Measurements from ENCODE around the gene HOTAIR. TPM values are rescaled to one million over a fixed set of nuclear protein-coding genes. Genes with fewer than 3 reads are reported as not detected.

Gene HOTAIR
- polyA plus RNA-seq, 1 donor from 2014 or later = not detected

DNA sequence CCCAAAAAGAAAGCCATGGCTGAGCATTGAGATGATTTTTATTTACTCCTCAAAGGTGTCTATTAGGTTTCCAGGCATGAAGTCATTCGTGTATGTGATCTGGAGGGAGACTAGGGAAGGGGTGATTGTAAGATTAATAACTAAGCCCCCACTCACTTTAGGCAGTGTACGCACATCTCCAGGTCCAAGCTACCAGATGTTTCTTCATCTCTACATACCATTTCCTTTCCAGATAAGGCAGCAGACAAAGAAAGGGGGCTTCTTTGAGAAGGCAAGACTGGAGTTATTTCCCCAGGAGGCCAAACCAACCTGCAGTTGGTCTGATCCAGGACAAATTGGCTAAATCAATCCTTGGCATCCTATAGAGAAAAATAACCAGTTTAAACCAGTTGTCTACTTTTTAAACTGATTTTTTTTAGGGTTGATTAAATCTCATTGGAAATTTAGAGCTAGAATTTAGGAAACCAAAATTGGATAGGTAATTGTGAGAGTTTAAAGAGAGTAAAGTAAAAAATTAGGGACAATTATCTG lies 32.2 kb downstream of the HOTAIR start:
- H3K27ac Mint-ChIP-seq = no peak overlapping the region
- H3K36me3 Mint-ChIP-seq = no peaks in the 10 kb centered on the region
- H3K9me3 Mint-ChIP-seq = peaks cover 0 to 3% (median 1%) of the 10 kb centered on the region in 3 donors
- H3K4me3 Mint-ChIP-seq = no peak overlapping the region
- H3K27me3 Mint-ChIP-seq = peaks cover 61% of the 10 kb centered on the region
- peaks cover 0 to 4% (median 0%) of the 10 kb centered on the region in 3 donors for H3K4me1 Mint-ChIP-seq

DNA sequence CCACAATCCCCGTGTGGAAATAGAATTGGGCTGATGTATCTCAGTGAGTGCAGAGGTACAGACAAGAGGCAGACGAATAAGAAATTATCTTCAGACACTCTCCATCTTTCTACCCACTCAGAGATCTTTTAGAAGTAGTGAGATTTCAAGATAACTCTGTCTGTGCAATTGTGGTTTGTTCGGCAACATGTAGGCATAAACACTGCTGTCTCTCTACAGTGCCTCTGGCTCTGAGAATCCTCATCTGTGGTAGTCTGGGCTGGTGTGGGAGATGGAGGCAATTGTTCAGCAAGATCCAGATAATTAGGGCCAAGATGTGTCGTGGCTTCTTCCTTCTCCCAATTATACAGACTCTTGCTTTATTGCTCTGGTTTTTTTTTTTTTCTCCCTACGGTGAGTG lies 33.0 kb downstream of the HOTAIR start:
- Mint-ChIP-seq H3K27ac (peak overlapping the region in 1 of 3 donors; percentile 2), H3K4me1 (peaks cover 3 to 10% (median 6%) of the 10 kb centered on the region in 3 donors), H3K4me3 (no peak overlapping the region), H3K36me3 (no peaks in the 10 kb centered on the region), H3K9me3 (peaks cover 0 to 5% (median 1%) of the 10 kb centered on the region in 3 donors), H3K27me3 (peaks cover 66% of the 10 kb centered on the region)

DNA sequence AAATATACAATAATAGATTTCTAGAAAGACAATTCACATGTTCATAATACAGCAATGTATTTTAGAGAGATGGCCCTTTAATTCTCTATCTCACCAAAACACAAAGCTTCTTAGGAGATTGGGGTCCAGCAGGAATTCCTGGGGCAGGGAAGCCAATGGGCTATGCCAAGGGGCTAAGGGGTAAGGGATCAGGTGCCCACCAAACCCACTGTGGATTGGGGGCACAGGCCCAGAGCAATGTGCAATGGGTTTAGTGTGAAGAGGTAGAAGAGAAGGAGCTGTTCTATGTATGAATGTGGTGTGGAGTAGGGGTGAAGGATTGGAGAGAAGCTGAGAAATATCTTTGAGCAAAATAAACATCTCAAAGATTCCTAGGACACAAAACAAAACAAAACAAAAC lies 33.6 kb downstream of the HOTAIR start:
- Mint-ChIP-seq H3K9me3 (peaks cover 0 to 5% (median 1%) of the 10 kb centered on the region in 3 donors), H3K36me3 (no peaks in the 10 kb centered on the region), H3K4me1 (peaks cover 3 to 13% (median 6%) of the 10 kb centered on the region in 3 donors), H3K4me3 (no peak overlapping the region), H3K27ac (peak overlapping the region in 1 of 3 donors; percentile 2), H3K27me3 (peaks cover 65% of the 10 kb centered on the region)

DNA sequence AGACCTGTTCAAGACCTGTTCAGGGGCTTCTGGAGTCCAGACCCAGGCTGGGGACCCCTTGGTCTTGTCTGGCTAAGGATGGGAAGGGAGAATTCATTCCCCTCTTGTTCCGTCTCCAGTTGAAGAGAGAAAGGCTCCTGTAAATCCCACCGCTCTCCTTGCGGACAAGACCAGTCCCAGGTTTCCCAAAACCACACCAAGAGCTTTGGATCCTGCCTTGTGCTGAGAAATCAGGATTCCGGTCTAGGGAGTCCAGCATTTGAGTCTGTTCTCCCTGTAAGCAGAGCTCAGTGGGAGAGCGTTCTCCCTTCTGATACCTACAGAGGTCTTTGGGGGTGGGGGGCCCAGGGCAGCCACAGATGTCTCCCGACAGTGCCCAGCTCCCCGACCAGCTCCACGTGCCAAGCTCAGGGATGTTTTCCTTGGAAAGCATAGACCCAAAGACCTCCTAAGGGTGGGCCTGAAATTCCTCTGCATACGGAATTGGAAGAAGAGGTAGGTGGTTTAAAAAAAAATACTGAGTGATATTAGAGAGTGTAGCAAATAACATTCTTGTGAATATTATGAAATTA lies 34.2 kb downstream of the HOTAIR start:
- Mint-ChIP-seq H3K4me3 (no peak overlapping the region), H3K4me1 (peaks cover 5 to 19% (median 9%) of the 10 kb centered on the region in 3 donors), H3K27me3 (peaks cover 65% of the 10 kb centered on the region), H3K9me3 (peaks cover 0 to 5% (median 1%) of the 10 kb centered on the region in 3 donors), H3K27ac (peak overlapping the region in 2 of 3 donors; percentile 13 to 54), H3K36me3 (no peaks in the 10 kb centered on the region)

DNA sequence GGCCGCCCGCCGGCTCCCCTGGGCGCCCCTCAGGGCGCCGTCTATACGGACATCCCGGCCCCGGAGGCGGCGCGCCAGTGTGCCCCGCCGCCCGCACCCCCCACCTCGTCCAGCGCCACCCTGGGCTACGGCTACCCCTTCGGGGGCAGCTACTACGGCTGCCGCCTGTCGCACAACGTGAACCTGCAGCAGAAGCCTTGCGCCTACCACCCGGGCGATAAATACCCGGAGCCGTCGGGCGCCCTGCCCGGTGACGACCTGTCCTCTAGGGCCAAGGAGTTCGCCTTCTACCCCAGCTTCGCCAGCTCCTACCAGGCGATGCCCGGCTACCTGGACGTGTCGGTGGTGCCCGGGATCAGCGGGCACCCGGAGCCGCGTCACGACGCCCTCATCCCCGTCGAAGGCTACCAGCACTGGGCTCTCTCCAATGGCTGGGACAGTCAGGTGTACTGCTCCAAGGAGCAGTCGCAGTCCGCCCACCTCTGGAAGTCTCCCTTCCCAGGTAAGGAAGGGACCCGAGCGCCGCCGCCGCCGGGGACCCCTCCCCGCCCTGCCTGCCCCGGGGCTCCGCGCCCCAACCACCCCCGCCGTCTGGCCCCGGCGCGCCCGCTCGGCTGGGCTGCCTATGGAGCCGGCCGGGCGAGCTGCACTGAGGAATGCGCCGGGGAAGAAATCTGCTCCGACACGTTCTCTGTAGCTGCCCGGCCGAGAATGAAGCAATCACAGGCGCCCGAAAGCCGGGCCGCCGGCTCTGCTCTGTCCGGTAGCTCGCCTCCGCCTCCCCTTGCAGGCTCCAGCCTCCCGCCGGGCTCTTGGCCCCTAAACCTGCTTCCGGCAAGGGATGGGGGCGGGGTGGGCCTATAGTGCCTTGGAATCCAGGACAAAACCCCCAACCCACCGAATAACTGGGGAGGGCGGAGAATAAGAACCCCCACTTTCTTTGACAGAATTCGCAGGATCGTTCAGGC lies 35.3 kb downstream of the HOTAIR start:
- Mint-ChIP-seq H3K4me1 (peaks cover 12 to 26% (median 13%) of the 10 kb centered on the region in 3 donors), H3K27ac (peak overlapping the region; percentile 54 to 76 (median 70)), H3K9me3 (peaks cover 0 to 5% (median 1%) of the 10 kb centered on the region in 3 donors), H3K36me3 (no peaks in the 10 kb centered on the region), H3K27me3 (peaks cover 62% of the 10 kb centered on the region), H3K4me3 (peak overlapping the region in 1 of 4 donors; percentile 2)

DNA sequence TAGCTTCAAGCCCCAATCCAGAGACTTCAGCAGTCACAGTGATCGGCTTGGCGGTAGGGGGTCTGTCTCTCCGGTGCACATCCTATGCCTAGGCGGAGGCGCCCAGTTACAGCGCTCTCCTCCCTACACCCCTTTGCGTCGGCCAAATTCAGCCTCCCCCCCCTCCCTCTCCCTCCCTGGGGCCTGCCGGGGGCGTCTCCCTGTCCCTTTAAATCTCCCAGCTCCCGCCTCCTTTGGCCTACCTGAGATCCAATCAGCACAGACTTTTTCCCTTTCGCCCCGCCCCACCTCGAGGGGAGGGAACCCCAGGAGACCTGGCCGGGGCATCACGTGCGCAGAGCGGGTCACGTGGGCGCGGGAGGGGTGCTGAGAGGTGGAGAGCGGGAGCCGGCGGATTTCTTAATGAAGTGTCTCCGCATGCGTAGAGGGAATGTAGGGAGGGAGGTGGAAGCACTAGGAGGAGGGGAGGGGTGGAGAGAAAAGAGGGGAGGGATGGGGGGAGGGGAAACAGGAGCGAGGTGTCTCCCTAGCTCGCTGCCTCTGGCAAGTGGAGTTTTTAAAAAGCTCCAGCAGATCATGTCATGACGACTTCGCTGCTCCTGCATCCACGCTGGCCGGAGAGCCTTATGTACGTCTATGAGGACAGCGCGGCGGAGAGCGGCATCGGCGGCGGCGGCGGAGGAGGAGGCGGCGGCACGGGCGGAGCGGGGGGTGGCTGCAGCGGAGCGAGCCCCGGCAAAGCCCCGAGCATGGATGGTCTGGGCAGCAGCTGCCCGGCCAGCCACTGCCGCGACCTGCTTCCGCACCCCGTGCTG lies 36.2 kb downstream of the HOTAIR start, which contains the start of gene HOXC13:
TSS of gene HOXC13 (plus strand) at position 506 of the 815 bp plus-strand sequence. CDS start at position 582, 76 bp downstream.
- Mint-ChIP-seq H3K27ac (peak within 1 kb of the TSS; percentile 62 to 95 (median 76)), H3K9me3 (peaks cover 0 to 2% (median 1%) of the 10 kb centered on the region in 3 donors), H3K36me3 (no peaks in the 10 kb centered on the region), H3K4me1 (peaks cover 12 to 26% (median 13%) of the 10 kb centered on the region in 3 donors), H3K27me3 (peaks cover 59% of the 10 kb centered on the region), H3K4me3 (peak within 1 kb of the TSS in 3 of 4 donors; percentile 28 to 68 (median 60))

DNA sequence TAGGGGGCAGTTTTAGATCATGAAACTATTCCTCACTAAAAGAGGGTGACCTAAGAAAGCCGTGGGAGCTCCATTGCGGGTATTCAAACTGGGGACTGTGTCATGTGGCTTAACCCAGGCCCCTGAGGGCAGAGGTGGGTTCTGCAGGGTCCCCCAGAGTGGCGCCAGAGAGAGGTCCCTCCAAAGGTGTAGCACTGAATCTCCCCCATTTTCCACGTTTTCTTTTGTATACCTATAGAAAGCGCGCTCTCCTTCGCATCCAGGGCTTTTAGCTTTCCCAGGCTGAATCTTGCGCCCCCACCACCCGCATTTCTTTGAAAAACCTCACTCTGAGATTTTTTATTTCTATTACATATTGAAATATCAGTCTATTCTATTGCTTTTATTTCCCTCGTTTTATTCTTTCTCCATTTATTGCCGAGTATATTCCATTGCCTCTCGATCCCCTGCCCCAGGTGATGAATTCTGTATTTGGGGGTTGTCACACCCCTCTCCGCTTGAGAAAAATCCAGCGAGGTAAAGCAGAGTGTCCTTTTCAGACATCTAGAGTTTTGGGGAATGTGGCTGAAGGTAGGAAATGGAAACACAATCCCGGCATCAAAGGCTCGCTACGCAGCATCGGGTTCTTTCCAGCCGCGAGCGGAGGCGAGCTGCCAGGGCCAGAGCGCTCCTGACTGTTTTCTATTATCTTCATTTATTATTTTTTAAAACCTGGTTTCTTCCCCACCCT lies 37.0 kb downstream of the HOTAIR start:
- Mint-ChIP-seq H3K4me1 (peaks cover 12 to 26% (median 13%) of the 10 kb centered on the region in 3 donors), H3K27ac (peak overlapping the region; percentile 56 to 95 (median 62)), H3K27me3 (peaks cover 60% of the 10 kb centered on the region), H3K4me3 (peak overlapping the region in 2 of 4 donors; percentile 60 to 68), H3K36me3 (no peaks in the 10 kb centered on the region), H3K9me3 (peaks cover 0 to 2% (median 1%) of the 10 kb centered on the region in 3 donors)

DNA sequence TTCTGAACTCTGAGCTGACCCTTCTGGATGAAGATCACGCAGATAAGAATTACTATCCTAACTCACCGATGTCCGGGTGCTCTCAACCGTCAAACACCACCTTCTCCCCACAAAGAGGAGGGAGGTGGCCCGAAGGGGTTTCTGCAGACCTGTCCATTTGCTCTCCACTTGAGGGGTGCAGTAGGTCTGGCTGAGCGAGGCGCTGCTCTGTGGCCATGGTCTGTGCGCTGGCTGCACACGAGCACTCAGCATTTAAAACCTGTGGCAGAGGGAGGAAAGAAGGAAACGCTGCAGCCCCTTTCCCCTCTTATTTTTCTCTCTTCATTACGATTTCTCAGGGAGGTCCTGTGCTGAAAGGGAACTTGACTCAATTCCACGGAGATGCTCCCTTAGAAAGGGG lies 37.7 kb downstream of the HOTAIR start:
- Mint-ChIP-seq H3K27ac (peak overlapping the region; percentile 46 to 81 (median 62)), H3K4me1 (peaks cover 12 to 26% (median 13%) of the 10 kb centered on the region in 3 donors), H3K4me3 (peak overlapping the region in 2 of 4 donors; percentile 47 to 68), H3K36me3 (no peaks in the 10 kb centered on the region), H3K9me3 (peaks cover 0 to 2% (median 0%) of the 10 kb centered on the region in 3 donors), H3K27me3 (peaks cover 61% of the 10 kb centered on the region)

DNA sequence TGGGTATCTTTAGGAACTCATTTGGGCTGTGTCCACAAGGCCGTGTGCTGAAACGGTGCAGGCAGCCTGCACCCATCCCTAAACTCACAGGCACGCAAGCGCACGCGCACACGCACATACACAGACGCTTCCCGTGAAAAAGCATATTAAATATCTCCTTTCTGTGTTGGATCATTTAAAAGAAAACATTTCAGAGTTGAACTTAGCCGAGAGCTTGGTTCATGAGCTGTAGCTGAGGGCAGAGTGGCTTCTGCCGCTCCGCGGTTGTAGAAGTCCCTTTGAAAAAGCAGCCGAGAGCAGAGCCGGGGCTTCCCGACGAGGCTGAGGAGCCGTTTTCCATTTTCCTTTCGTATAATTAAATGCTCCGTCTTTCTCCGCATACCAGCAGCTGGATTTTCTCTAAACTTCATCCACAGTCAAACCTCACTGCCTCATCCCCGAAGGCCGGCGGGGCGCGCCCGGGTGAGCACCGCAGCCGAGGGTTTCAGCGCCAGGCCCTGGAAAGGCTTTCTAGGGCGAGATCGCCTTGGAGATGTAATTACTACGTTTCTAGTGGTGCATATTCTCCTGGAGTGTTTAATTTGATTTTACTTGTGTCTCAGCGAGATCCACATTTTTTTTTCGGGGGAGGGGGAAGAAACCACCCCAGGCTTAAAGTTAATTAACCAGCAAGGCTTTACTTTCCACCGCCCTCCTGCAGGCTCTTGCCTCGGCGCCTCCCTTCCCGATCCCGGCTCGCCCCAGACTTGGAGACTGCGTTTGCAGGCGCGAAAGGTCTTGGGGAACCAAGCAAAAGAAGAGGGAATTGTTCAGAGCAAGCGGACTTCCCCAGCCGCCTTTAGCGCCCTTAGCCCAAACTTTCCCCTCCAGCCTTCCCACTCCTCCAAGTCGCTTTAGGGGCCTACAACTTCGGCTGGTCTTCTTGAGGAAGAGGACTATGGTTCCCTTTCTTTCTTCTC lies 39.1 kb downstream of the HOTAIR start:
- Mint-ChIP-seq H3K9me3 (peaks cover 0 to 2% (median 0%) of the 10 kb centered on the region in 3 donors), H3K36me3 (no peaks in the 10 kb centered on the region), H3K27ac (peak overlapping the region; percentile 62 to 81 (median 71)), H3K27me3 (peaks cover 68% of the 10 kb centered on the region), H3K4me3 (peak overlapping the region in 3 of 4 donors; percentile 27 to 78 (median 64)), H3K4me1 (peaks cover 12 to 26% (median 13%) of the 10 kb centered on the region in 3 donors)

DNA sequence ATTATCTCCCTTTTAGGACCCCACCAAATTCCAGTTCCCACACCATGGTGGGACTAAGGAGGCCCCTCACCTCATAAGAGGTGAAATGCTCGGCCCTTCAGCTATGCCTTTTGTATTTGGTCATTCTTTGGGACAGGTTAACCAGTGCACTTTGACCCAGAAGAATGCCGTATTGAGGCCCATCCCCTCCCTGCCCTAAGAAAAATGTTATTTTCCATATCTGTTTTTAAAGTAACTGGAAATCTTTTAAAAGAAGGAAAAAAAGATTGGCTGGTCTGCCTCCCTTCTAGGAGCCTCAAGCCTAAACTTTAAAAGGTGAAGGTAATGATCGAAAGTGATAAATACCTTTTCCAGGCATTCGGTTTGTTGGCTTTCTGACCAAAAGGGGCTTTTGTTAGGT lies 41.8 kb downstream of the HOTAIR start:
- peak overlapping the region in 1 of 3 donors; percentile 84 for H3K27ac Mint-ChIP-seq
- H3K4me1 Mint-ChIP-seq = peaks cover 13 to 25% (median 14%) of the 10 kb centered on the region in 3 donors
- H3K4me3 Mint-ChIP-seq = no peak overlapping the region
- no peaks in the 10 kb centered on the region for H3K36me3 Mint-ChIP-seq
- H3K27me3 Mint-ChIP-seq = peaks cover 77% of the 10 kb centered on the region
- peaks cover 0 to 4% (median 0%) of the 10 kb centered on the region in 3 donors for H3K9me3 Mint-ChIP-seq

DNA sequence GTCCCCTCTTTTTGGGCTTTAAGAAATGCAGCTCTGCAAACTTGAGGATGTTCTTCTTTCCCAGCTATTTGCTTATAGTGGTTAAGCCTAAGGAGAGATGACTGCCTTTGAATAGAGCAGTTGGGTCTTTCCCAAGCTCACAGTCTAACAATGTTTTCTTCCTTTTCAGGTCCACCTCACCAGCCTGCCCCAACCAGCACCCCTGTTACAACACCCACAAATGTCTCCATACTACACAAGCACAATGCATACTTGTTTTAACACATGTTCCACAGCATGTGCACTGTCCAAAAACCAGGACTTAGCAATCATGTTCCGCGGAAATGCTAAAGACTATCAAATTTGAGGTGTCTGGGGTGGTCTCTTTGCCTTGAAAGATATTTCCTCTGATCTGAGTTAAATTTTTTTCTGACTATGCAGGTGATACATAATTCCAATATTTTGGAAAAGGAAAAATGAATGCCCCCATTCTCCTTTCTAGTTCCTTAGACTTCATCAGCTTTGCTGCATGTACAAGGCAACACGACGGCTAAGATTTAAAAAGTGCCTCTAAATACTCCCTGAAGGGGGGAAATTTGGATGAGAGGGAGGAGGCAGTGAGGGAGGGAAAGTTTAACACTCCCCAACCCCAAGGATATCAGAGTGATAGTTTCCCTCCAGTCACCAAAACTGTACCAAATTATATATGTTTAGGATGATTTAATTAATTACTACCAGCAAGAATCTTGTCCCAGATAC lies 42.7 kb downstream of the HOTAIR start:
- peaks cover 74% of the 10 kb centered on the region for H3K27me3 Mint-ChIP-seq
- H3K4me3 Mint-ChIP-seq = no peak overlapping the region
- peaks cover 10 to 17% (median 11%) of the 10 kb centered on the region in 3 donors for H3K4me1 Mint-ChIP-seq
- H3K36me3 Mint-ChIP-seq = no peaks in the 10 kb centered on the region
- H3K27ac Mint-ChIP-seq = peak overlapping the region in 1 of 3 donors; percentile 84
- peaks cover 0 to 2% (median 0%) of the 10 kb centered on the region in 3 donors for H3K9me3 Mint-ChIP-seq

All from IgD-negative memory B cell (primary cell).